Nephron progenitor cell (in vitro differentiated cells): Measurements from ENCODE around the gene TRAPPC1.

Source experiments
- DNase-seq: peaks from one replicate; pipeline ENCODE4 v3.0.0; 2021
- H3K27ac Mint-ChIP-seq: 2 replicates; pipeline ENCODE4 v1.8.0; 2021; ENCODE audit warnings: mild to moderate bottlenecking, moderate library complexity, mixed read lengths
- H3K27me3 Mint-ChIP-seq: 2 replicates; pipeline ENCODE4 v1.8.0; 2021; ENCODE audit warnings: mild to moderate bottlenecking, low read depth, mixed read lengths; ENCODE audit not compliant: poor library complexity
- H3K36me3 Mint-ChIP-seq: 2 replicates; pipeline ENCODE4 v1.8.0; 2021; ENCODE audit warnings: low read depth, mixed read lengths
- H3K4me1 Mint-ChIP-seq: 2 replicates; pipeline ENCODE4 v1.8.0; 2021; ENCODE audit warnings: mixed read lengths
- H3K4me3 Mint-ChIP-seq: 2 replicates; pipeline ENCODE4 v1.8.0; 2021; ENCODE audit warnings: mild to moderate bottlenecking, moderate library complexity, mixed read lengths
- H3K9me3 Mint-ChIP-seq: 2 replicates; pipeline ENCODE4 v1.8.0; 2021; ENCODE audit warnings: mild to moderate bottlenecking, moderate library complexity, mixed read lengths
- TF ChIP-seq, protein P1 (sequence below): fragments of 200-600 bp; sonication (generic); IDR thresholded peaks from 2 replicates; pipeline ENCODE4 v1.5.0; 2021; ENCODE audit warnings: antibody characterized with exemption

The TRAPPC1 gene

DNA sequence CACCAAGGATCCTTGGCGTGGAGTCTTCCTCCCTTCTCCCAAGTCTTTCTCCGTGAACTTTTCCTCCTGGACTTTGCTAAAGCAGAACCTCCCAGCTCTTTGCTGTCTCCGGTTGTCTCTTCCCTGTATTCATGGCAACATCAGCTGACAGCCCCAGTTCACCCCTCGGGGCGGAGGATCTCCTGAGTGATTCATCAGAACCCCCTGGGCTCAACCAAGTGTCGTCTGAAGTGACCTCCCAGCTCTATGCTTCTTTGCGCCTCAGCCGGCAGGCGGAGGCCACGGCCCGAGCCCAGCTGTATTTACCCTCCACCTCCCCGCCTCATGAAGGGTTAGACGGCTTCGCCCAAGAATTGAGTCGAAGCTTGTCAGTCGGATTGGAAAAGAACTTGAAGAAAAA is 1.2 kb upstream of the TRAPPC1 start:
- peak overlapping the region; percentile 99 for H3K4me3 Mint-ChIP-seq
- no peaks in the 10 kb centered on the region for H3K9me3 Mint-ChIP-seq
- TF ChIP-seq, protein P1, sequence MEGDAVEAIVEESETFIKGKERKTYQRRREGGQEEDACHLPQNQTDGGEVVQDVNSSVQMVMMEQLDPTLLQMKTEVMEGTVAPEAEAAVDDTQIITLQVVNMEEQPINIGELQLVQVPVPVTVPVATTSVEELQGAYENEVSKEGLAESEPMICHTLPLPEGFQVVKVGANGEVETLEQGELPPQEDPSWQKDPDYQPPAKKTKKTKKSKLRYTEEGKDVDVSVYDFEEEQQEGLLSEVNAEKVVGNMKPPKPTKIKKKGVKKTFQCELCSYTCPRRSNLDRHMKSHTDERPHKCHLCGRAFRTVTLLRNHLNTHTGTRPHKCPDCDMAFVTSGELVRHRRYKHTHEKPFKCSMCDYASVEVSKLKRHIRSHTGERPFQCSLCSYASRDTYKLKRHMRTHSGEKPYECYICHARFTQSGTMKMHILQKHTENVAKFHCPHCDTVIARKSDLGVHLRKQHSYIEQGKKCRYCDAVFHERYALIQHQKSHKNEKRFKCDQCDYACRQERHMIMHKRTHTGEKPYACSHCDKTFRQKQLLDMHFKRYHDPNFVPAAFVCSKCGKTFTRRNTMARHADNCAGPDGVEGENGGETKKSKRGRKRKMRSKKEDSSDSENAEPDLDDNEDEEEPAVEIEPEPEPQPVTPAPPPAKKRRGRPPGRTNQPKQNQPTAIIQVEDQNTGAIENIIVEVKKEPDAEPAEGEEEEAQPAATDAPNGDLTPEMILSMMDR = no peak
- peaks cover 72% of the 10 kb centered on the region for H3K4me1 Mint-ChIP-seq
- peaks cover 31% of the 10 kb centered on the region for H3K36me3 Mint-ChIP-seq
- DNase-seq = peak; percentile 38
- peaks cover 29% of the 10 kb centered on the region for H3K27me3 Mint-ChIP-seq
- no peak overlapping the region for H3K27ac Mint-ChIP-seq

DNA sequence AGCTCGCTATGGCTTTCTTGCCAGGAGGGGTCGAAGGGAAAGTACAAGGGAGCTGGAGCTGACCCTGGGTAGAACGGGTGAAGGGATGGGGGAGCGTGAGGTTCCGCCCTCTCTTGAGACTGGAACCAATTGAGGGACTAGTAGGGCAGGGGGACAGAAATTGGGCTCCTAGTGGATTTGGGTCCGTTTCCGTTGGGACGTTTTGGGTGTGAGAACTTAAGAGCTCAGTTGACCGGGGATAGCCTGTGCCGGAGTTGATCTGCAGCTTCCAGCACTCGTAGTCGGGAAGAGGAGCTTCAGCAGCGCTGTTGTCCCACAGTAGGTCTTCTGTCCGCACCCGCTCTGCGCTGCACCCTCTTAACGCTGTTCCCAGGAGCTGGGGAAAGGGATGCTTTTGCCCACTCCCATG is 741 bp upstream of the TRAPPC1 start:
- Mint-ChIP-seq H3K36me3 (peaks cover 31% of the 10 kb centered on the region), H3K9me3 (no peaks in the 10 kb centered on the region), H3K27me3 (peaks cover 33% of the 10 kb centered on the region), H3K4me1 (peaks cover 75% of the 10 kb centered on the region), H3K4me3 (peak overlapping the region; percentile 99), H3K27ac (peak overlapping the region; percentile 97)
- peak; percentile 19 for DNase-seq
- TF ChIP-seq, protein P1 = no peak

DNA sequence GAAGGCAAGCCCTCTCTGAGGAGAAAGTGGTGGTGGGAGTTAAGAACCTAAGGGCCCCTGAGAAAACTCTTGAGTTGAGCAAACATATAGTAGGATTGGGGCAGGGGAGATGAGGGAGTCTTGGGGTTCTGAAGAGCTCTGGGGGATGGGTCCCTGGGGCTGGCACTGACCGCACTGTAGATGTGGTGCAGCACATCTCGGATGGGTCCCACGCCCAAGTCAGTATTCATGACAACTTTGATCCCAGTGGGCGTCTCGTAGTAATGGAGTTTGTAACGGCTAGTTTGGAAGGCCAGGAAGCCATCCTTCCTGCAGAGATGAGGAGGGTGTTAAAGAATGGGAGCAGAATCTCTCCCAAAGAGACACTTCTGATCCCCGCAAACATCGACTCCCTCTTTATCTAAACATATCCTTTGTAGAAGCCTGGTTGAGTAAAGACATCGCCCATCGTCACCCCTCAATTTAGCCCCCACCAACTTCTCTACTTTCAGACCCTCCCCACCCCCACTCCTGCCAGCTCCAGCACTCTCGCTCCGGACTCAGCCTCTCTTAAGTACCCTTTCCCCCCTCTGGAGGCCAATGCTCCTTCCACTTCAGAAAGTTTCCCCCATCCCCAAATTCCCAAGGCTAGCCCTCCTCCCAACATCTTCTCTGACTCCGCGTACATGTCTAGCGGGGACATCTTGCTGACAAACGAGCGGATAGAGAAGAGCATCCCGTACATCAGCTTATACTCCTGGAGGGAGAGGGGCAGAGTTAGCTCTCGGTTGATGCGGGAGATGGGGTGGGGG is 710 bp downstream of the TRAPPC1 start:
- H3K4me1 Mint-ChIP-seq = peaks cover 75% of the 10 kb centered on the region
- peaks cover 48% of the 10 kb centered on the region for H3K27me3 Mint-ChIP-seq
- H3K9me3 Mint-ChIP-seq = no peaks in the 10 kb centered on the region
- TF ChIP-seq, protein P1 = no peak
- peak overlapping the region; percentile 27 for H3K27ac Mint-ChIP-seq
- H3K4me3 Mint-ChIP-seq = peak overlapping the region; percentile 99
- DNase-seq = no peak
- H3K36me3 Mint-ChIP-seq = peaks cover 18% of the 10 kb centered on the region

DNA sequence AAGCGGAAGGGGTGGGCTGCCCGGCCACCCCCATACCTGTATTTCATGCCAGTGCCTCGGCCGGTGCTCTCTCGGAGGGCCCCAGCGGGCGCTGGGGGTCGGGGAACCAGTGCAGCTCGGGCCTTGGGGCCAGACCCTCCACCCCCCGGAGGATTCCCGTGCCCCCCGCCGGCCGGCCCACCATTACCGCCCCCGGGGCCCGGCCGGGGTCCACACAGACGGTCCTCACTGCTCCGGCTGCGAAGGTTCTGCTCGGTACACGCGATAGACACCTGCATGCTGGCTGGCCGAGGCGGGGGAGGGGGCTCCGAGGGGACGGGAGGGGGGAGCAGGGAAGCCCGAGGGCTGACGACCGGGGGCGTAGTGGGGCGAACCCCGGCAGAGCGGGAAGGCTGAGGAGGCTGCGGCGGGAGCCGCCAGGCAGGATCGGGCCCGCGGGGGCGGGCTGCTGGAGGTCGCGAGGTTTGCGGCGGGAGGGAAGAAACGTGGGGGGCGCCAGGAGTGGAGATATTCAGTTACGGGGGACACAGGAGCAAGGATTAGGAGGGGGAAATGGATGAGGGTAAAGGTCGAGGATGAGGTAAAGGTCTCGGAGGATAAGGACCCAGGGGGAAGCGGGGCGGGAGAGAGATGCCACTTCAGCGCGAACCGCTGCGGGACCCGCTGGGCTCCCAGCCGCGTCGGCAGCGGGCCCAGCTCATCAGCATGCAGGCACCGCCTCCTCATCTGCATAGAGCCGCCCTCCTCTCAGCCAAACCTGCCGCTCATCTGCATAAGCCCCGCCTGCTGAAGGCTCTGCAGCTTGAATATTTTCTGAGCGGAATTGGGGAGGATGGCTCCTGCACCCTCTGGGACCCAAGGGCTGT is 2.4 kb downstream of the TRAPPC1 start, which contains the start of gene KCNAB3:
TSS of gene KCNAB3 (minus strand) at position 699 of the 866 bp plus-strand sequence. CDS start at position 278, 421 bp downstream.
- TF ChIP-seq, protein P1 = no peak
- Mint-ChIP-seq H3K27ac (no peak within 1 kb of the TSS), H3K36me3 (peaks cover 2% of the 10 kb centered on the region), H3K9me3 (no peaks in the 10 kb centered on the region), H3K4me3 (peak within 1 kb of the TSS; percentile 99), H3K4me1 (peaks cover 62% of the 10 kb centered on the region), H3K27me3 (peaks cover 52% of the 10 kb centered on the region)
- DNase-seq = peak; percentile 86

DNA sequence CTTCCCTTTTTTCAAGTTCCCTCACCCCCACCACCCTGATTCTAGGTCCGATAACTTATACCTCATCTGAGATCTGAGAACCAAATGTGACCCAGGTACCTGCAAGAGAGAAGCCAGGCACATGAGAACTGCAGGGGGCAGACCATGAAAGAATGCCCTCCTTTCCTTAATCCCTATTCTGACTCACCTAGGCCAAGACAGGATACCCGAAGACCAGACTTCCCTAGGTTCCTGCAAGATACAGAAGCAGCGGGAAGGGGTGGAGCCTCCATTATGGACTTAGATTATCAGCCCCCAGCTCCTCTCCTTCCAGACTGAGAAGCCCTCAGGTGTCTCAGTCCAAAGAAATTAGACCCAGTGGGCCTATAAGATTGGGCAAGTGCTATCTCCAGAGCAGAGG is 4.2 kb downstream of the TRAPPC1 start:
- no peaks in the 10 kb centered on the region for H3K9me3 Mint-ChIP-seq
- no peak for DNase-seq
- H3K27ac Mint-ChIP-seq = no peak overlapping the region
- no peak overlapping the region for H3K4me3 Mint-ChIP-seq
- TF ChIP-seq, protein P1 = no peak
- no peaks in the 10 kb centered on the region for H3K36me3 Mint-ChIP-seq
- peaks cover 59% of the 10 kb centered on the region for H3K27me3 Mint-ChIP-seq
- H3K4me1 Mint-ChIP-seq = peaks cover 52% of the 10 kb centered on the region
